Chondrocyte (in vitro differentiated cells): Measurements from ENCODE around the gene RPL39L. TPM values are rescaled to one million over a fixed set of nuclear protein-coding genes. Genes with fewer than 3 reads are reported as not detected.

Experiments
- DNase-seq: peaks from one replicate; pipeline ENCODE4 v3.0.0; 2021; ENCODE audit warnings: mixed read lengths, low spot score
- H3K27ac Mint-ChIP-seq: one replicate; pipeline ENCODE4 v1.8.0; 2021; ENCODE audit warnings: mild to moderate bottlenecking, moderate library complexity, mixed read lengths; ENCODE audit not compliant: unreplicated experiment
- H3K27me3 Mint-ChIP-seq: 2 replicates; pipeline ENCODE4 v1.8.0; 2021; ENCODE audit warnings: low read depth, mixed read lengths
- H3K36me3 Mint-ChIP-seq: 2 replicates; pipeline ENCODE4 v1.8.0; 2021; ENCODE audit warnings: low read depth, mixed read lengths
- H3K4me1 Mint-ChIP-seq: 2 replicates; pipeline ENCODE4 v1.8.0; 2021; ENCODE audit warnings: low read depth, mild to moderate bottlenecking, mixed read lengths
- H3K4me3 Mint-ChIP-seq: one replicate; pipeline ENCODE4 v1.8.0; 2021; ENCODE audit warnings: mild to moderate bottlenecking, moderate library complexity, mixed read lengths; ENCODE audit not compliant: unreplicated experiment
- H3K9me3 Mint-ChIP-seq: 2 replicates; pipeline ENCODE4 v1.8.0; 2021; ENCODE audit warnings: low read depth, mixed read lengths
- long read RNA-seq: library from polyadenylated mRNA; stranded (forward); transcript quantifications from one replicate; pipeline ENCODE4 v2.0.0, GENCODE V29; 2021
- total RNA-seq: library from RNA; stranded (reverse); gene quantifications from 3 replicates; pipeline ENCODE4 v1.2.1, GENCODE V29; 2021
- TF ChIP-seq, protein P1 (sequence below): fragments of 200-600 bp; sonication (generic); IDR thresholded peaks from 2 replicates; pipeline ENCODE4 v1.5.0; 2021; ENCODE audit warnings: antibody characterized with exemption, mild to moderate bottlenecking, moderate library complexity

RPL39L gene
- total RNA-seq = 15.8 to 18.9 TPM (median 17.4 TPM) in 3 replicates
- long read RNA-seq, transcript RPL39L-201 (3 exons, 756 nt) = major isoform, 16 of 20 reads
- long read RNA-seq, partial matches to known transcripts = 3 of 20 reads
- long read RNA-seq, other reads (novel, unspliced or antisense) = 1 of 20 reads

DNA sequence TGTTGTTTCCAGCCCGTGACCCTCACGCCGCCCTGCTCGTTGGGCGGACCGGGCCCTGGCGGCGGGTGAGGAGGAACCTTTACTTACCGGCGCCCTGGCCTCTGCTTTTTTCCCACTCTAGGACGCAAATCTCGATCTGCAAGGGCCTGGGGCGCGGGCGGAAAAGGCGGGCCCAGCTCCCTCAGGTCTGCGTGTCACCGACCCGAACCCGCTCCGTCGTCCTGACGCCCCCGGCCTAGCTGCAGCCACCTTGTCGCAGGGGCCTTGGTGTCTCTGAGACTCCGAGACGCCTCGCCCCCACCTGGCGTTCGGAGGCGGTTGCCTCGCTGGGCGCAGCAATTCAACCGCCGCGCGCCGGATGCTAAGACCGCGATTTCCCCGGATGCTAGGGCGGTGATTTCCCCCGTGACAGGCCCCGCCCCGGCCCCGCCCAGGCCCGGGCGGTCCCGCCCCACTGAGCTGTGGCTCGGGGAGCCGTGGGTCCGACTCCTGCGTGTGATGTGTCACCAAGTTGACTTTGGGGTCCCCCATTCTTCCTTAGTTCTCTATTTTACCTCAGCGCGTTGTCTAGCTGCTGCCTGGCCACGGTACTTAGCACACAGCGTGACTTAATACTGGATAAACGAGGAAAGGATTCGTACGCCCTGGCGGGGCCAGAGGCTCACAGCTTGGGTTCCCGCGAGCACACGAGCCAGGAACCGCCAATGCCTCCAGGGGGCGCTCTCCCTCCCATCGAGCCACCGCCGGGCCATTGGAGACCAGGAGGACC lies at the start of gene RPL39L:
TSS of gene RPL39L (minus strand) at position 371 of the 769 bp plus-strand sequence. CDS start 18,196 bp downstream, outside the sequence.
- H3K27ac Mint-ChIP-seq = peak within 1 kb of the TSS; percentile 95
- DNase-seq = no peak
- no peaks in the 10 kb centered on the region for H3K9me3 Mint-ChIP-seq
- TF ChIP-seq, protein P1, sequence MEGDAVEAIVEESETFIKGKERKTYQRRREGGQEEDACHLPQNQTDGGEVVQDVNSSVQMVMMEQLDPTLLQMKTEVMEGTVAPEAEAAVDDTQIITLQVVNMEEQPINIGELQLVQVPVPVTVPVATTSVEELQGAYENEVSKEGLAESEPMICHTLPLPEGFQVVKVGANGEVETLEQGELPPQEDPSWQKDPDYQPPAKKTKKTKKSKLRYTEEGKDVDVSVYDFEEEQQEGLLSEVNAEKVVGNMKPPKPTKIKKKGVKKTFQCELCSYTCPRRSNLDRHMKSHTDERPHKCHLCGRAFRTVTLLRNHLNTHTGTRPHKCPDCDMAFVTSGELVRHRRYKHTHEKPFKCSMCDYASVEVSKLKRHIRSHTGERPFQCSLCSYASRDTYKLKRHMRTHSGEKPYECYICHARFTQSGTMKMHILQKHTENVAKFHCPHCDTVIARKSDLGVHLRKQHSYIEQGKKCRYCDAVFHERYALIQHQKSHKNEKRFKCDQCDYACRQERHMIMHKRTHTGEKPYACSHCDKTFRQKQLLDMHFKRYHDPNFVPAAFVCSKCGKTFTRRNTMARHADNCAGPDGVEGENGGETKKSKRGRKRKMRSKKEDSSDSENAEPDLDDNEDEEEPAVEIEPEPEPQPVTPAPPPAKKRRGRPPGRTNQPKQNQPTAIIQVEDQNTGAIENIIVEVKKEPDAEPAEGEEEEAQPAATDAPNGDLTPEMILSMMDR = peak; percentile 98
- H3K4me3 Mint-ChIP-seq = peak within 1 kb of the TSS; percentile 87
- no peaks in the 10 kb centered on the region for H3K36me3 Mint-ChIP-seq
- H3K4me1 Mint-ChIP-seq = peaks cover 14% of the 10 kb centered on the region
- peaks cover 3% of the 10 kb centered on the region for H3K27me3 Mint-ChIP-seq

DNA sequence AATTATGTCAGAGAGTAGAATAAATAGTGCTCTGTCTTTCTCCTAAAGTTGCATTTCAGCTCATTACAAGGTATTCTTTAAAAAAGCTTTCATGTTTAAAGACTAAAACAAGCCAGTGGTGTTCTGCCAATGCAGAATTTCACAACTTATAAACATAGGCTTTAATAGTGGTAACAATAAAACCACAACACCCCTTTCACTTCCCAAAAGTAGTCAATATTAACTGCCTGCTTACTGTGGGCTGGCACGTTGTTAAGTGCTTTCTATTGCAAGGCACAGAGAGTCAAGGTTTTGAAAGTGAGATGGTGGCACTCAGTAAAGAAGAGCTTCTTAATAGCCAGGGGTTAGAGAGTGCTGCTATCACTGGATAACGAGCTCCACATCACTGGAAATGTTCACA lies 49.6 kb upstream of the RPL39L start:
- Mint-ChIP-seq H3K4me1 (peaks cover 56% of the 10 kb centered on the region), H3K9me3 (peaks cover 2% of the 10 kb centered on the region), H3K36me3 (no peaks in the 10 kb centered on the region)

DNA sequence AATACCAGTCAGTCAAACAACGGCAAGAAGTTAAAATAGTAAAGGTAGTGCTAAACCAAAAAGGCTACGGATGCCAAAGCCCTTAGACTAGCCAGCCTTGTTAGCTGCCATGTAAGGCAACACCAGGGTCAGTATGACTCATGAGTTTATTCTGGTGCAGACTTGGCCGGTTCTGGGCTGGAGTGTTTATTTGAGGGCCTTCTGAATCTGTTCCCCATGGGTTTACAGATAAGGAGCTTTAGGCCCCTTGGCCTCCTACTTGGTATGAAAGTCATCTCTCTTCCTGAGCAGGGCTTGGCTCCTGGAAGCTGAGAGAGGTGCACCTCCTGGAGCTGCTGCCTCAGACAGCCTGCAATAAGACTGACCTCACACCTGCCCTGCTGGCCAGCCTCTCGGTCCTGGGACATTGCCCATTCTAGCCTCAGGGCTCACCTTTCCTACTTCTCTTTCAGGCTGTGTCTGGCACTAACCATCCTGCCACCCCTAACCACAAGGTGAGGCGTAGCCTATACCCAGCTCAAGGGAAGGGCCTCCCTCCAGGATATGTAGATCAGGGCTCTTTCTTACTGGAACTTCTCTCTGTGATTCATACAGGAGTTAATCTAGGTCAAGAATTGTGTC lies 47.6 kb upstream of the RPL39L start:
- no peaks in the 10 kb centered on the region for H3K36me3 Mint-ChIP-seq
- peak overlapping the region; percentile 80 for H3K27ac Mint-ChIP-seq
- TF ChIP-seq, protein P1 = no peak
- DNase-seq = no peak
- H3K4me1 Mint-ChIP-seq = peaks cover 56% of the 10 kb centered on the region
- H3K4me3 Mint-ChIP-seq = no peak overlapping the region
- peaks cover 2% of the 10 kb centered on the region for H3K9me3 Mint-ChIP-seq
- H3K27me3 Mint-ChIP-seq = no peaks in the 10 kb centered on the region

More for the DNA sequence above, 49.6 kb upstream of the RPL39L start:
- H3K27ac Mint-ChIP-seq = no peak overlapping the region
- H3K4me3 Mint-ChIP-seq = no peak overlapping the region
- DNase-seq = no peak
- TF ChIP-seq, protein P1 = no peak
- no peaks in the 10 kb centered on the region for H3K27me3 Mint-ChIP-seq

DNA sequence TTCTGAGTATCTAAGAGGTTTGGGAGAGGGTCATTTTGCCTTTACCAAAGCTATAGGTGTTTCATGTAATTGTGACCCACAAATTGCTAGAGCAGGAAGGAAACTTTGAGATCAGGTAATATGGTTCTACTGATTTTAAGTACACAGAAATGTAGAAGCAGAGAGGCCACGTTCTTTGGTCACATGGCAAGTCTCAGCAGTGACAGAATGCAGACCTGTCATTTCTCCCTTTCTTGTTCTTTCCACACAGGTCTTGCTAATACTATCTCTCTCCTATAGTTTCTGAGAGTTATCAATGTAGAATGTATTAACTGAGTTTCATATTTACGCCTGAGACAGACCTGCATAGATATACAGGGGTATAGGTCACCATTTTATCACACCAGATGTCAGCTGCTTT lies 47.1 kb upstream of the RPL39L start:
- Mint-ChIP-seq H3K36me3 (no peaks in the 10 kb centered on the region), H3K27me3 (no peaks in the 10 kb centered on the region), H3K4me3 (no peak overlapping the region), H3K27ac (peak overlapping the region; percentile 80), H3K9me3 (peaks cover 2% of the 10 kb centered on the region), H3K4me1 (peaks cover 56% of the 10 kb centered on the region)
- no peak for DNase-seq
- TF ChIP-seq, protein P1 = no peak

DNA sequence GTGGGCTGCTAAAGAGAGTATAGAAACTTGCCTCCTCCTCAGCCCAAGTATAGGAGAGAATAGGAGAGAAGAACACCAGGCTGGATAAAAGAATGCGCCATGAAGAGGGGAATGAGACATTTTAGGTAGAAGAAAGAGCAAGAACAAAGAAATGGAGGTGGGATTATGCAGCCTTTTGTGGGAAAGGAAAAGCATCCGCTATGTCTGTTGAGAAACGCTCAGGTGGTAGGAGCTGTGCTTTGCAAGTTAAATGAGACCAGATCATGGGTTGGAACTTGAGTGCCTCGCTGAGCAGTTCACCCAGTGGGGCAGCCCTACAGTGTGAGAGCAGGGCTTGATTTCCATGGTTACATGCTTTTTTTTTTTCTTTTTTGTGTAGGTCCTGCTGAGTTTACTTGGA lies 46.5 kb upstream of the RPL39L start:
- H3K27ac Mint-ChIP-seq = peak overlapping the region; percentile 49
- peaks cover 2% of the 10 kb centered on the region for H3K9me3 Mint-ChIP-seq
- H3K36me3 Mint-ChIP-seq = no peaks in the 10 kb centered on the region
- no peak for DNase-seq
- TF ChIP-seq, protein P1 = no peak
- H3K4me1 Mint-ChIP-seq = peaks cover 56% of the 10 kb centered on the region
- H3K4me3 Mint-ChIP-seq = no peak overlapping the region
- no peaks in the 10 kb centered on the region for H3K27me3 Mint-ChIP-seq
